ENCODE measurements around the gene MRPL34. TPM values are rescaled to one million over a fixed set of nuclear protein-coding genes. Genes with fewer than 3 reads are reported as not detected.

The MRPL34 gene
- total and polyA plus RNA-seq, 9 of the 15 experiments (the other 6 are each of a cell fraction or from before 2014, with no cell fraction given): 11.5 to 256 (median 72.5) TPM

GRCh38 chr19:17333611-17334413 lies 28.1 kb downstream of the MRPL34 start (continued):
- TF ChIP-seq SMAD2 (IDR thresholded peaks at IDR 0.05; ENCODE audit: low read depth, low read length) (no peak), DIDO1 (tag; IDR thresholded peaks at IDR 0.05; ENCODE audit: low read depth) (no peak), ARID3B (CRISPR knock-in tag; IDR thresholded peaks at IDR 0.05; ENCODE audit: borderline replicate concordance) (no peak), BRF1 (IDR thresholded peaks at IDR 0.05; ENCODE audit: borderline replicate concordance, extremely low read depth, insufficient read length) (no peak), TBL1XR1 (IDR thresholded peaks at IDR 0.05; ENCODE audit: low read length in 2 of 2) (peak in 1 of 2 experiments; percentile 59; a peak in 1 of 4 replicates), ATF6 (CRISPR knock-in tag; IDR thresholded peaks at IDR 0.05) (peak; percentile 54; the same call in 1 of the 2 replicates), ZNF57 (CRISPR knock-in tag; IDR thresholded peaks at IDR 0.05) (no peak), MED1 (CRISPR knock-in tag; IDR thresholded peaks at IDR 0.05; ENCODE audit: borderline replicate concordance) (no peak; the same call in 1 of the 2 replicates), EP400 (IDR thresholded peaks at IDR 0.05) (no peak), BDP1 (IDR thresholded peaks at IDR 0.05; ENCODE audit: insufficient read depth, insufficient read length) (no peak), E2F6 (IDR thresholded peaks at IDR 0.05; ENCODE audit: borderline replicate concordance in 1 of 2, extremely low read depth in 1 of 2, insufficient read depth in 1 of 2, insufficient read length in 1 of 2, low read depth in 1 of 2, low read length in 1 of 2, poor library complexity in 1 of 2, severe bottlenecking in 1 of 2) (peak; percentile 4 to 26), ZNF140 (CRISPR knock-in tag; IDR thresholded peaks at IDR 0.05) (no peak), MEF2A (IDR thresholded peaks at IDR 0.05; ENCODE audit: control insufficient read depth, low read depth, low read length) (no peak)
- TF ChIP-seq, protein P1, sequence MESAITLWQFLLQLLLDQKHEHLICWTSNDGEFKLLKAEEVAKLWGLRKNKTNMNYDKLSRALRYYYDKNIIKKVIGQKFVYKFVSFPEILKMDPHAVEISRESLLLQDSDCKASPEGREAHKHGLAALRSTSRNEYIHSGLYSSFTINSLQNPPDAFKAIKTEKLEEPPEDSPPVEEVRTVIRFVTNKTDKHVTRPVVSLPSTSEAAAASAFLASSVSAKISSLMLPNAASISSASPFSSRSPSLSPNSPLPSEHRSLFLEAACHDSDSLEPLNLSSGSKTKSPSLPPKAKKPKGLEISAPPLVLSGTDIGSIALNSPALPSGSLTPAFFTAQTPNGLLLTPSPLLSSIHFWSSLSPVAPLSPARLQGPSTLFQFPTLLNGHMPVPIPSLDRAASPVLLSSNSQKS (CRISPR knock-in tag; IDR thresholded peaks at IDR 0.05): no peak

Measured in K562 (cell line).